D721Med (cell line): ENCODE results near the gene USP3.

ENCODE experiments used
- DNase-seq: peaks from one replicate; pipeline ENCODE4 v3.0.0; 2011; ENCODE audit warnings: low spot score; ENCODE audit not compliant: insufficient read length
- FAIRE-seq: peaks from 2 replicates; lab custom pipeline; 2011; peaks lifted over from hg19 to GRCh38; lab: Jason Lieb, UNC
- CTCF ChIP-seq: IDR thresholded peaks from 2 replicates; pipeline ENCODE4 v1.5.1; 2012; ENCODE audit warnings: mild to moderate bottlenecking, control low read depth; ENCODE audit not compliant: insufficient read depth; ENCODE audit errors: missing control alignments

USP3 gene

DNA sequence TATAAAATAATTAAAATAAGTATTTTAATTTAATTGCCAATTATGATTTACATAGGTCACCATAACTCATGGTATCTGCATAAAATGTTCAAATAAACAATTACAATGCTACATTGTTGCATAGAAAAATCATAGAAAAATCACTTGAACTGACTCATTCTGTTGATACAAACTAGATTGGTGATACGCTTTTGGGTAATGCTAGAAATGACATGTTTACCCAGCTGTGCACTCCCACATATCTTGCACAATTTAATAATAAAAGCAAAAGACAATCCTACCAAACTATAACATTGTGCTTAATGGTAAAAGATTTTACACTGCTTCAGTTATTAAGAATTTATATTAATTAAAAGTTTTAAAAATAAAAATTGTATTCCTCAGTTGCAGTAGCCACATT, 47.0 kb downstream of the USP3 start:
- FAIRE-seq (no peak), DNase-seq (no peak)
- no peak for TF ChIP-seq CTCF

GRCh38 chr15:63553388-63553791, 49.0 kb downstream of the USP3 start:
- no peak for TF ChIP-seq CTCF
- no peak for FAIRE-seq
- DNase-seq = no peak

DNA sequence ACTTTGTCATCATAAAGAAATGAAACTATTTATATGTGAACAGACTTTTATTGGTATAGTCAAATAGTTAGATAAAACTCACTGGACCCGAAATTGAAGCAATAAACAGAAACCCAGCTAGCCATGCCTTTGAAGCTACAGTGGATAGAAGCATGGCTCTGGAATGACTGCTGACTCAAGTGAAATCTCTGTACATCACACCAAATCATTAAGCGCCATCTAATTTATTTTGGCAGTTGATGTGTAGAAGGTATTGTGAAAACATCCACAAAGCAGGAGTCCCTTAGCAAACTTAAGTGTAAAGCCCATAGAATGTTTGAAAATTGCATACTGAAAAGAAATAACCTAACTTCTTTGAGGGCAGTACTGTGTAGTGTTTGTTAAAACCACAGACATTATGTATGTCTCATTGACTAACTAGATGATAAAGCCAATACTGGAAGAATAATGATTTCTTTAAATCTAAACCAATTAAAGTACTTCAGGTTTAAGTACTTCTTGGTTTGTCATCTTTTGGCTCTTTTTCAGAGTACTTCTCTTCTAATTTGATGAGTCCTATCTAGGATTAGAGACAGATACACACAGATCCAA, 50.0 kb downstream of the USP3 start:
- DNase-seq (no peak), FAIRE-seq (peak; percentile 81)
- no peak for TF ChIP-seq CTCF

GRCh38 chr15:63555507-63555906, 51.1 kb downstream of the USP3 start:
- DNase-seq (no peak), FAIRE-seq (no peak)
- TF ChIP-seq CTCF = no peak

- FAIRE-seq (no peak), DNase-seq (no peak)
- no peak for TF ChIP-seq CTCF
These were observed 51.9 kb downstream of the USP3 start for GRCh38 chr15:63556246-63556645.

- no peak for FAIRE-seq
- TF ChIP-seq CTCF = no peak
- no peak for DNase-seq
These were observed 52.3 kb downstream of the USP3 start for GRCh38 chr15:63556736-63557135.

DNA sequence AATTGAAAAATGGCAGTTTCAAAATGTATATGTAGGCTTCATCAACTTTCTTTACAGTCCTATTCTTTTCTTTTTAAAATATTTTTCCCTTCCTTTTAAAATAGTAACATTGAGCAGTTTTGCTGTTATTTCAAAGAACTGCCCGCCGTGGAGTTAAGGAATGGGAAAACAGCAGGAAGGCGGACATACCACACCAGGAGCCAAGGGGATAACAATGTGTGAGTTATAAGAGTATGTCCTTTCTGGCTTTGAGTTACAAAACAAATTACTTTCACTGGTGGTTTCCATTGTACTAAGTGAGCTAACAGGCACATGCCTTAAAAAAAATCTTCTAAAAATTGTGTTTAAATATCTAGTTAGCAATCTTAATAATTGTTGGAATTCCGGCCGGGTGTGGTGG, 55.4 kb downstream of the USP3 start:
- DNase-seq (no peak), FAIRE-seq (no peak)
- TF ChIP-seq CTCF = no peak
